GM12891 (cell line): ENCODE data around the gene RNU2-63P.
"Not testable (repeated sequence)": the region's sequence is repeated elsewhere in the genome, so short reads cannot be mapped to it uniquely, and the experiment has no call there.

Experiments
- DNase-seq: peaks from one replicate; pipeline ENCODE4 v3.0.0; 2011; ENCODE audit warnings: low spot score; ENCODE audit not compliant: insufficient read length
- FAIRE-seq: peaks from 2 replicates; lab custom pipeline; 2011; peaks lifted over from hg19 to GRCh38; lab: Jason Lieb, UNC
- PAX5 ChIP-seq: IDR thresholded peaks from 2 replicates; pipeline ENCODE4 v1.6.1; 2011; ENCODE audit warnings: low read length, moderate library complexity, mild to moderate bottlenecking; ENCODE audit not compliant: insufficient read depth, severe bottlenecking
- POLR2A ChIP-seq: IDR thresholded peaks from 2 replicates; pipeline ENCODE4 v1.6.1; 2011; ENCODE audit warnings: low read depth, low read length, control low read depth
- POLR2AphosphoS5 ChIP-seq: IDR thresholded peaks from 2 replicates; pipeline ENCODE4 v1.6.1; 2011; ENCODE audit warnings: low read depth, low read length, control low read depth
- POU2F2 ChIP-seq: IDR thresholded peaks from 2 replicates; pipeline ENCODE4 v1.6.1; 2011; ENCODE audit warnings: low read depth, mild to moderate bottlenecking, control low read depth, low read length, moderate library complexity
- SPI1 ChIP-seq: IDR thresholded peaks from 2 replicates; pipeline ENCODE4 v1.6.1; 2011; ENCODE audit warnings: low read depth, low read length, control low read depth
- TAF1 ChIP-seq: IDR thresholded peaks from 2 replicates; pipeline ENCODE4 v1.6.1; 2011; ENCODE audit warnings: low read depth, low read length, control low read depth

Gene RNU2-63P

DNA sequence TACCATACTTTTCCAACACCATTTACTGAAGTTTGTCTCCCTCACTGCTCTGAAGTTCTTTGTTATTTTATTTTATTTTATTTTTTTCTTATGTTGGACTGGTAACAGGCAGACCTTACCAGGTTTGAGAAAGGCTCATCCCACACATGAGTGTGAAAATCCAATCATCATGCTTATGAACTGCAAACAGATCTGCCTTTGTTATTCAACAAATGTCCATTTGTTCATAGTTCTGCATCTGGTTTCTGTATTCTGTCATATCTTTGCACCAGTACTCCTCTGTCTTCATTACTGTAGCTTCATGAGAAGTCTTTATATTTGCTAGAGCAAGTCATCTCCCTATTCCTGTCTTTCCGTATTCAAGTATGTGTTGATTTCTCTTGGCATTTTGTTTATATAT lies 5.3 kb downstream of the RNU2-63P start:
- TF ChIP-seq POLR2AphosphoS5 (no peak), POU2F2 (no peak), POLR2A (no peak), PAX5 (no peak), TAF1 (no peak), SPI1 (no peak)
- DNase-seq (no peak), FAIRE-seq (no peak)

GRCh38 chr2:88010136-88010535 lies 6.2 kb downstream of the RNU2-63P start:
- FAIRE-seq (no peak), DNase-seq (no peak)
- TF ChIP-seq POLR2A: no peak
- TF ChIP-seq PAX5: no peak
- TF ChIP-seq SPI1: no peak
- TF ChIP-seq TAF1: no peak
- no peak for TF ChIP-seq POLR2AphosphoS5
- TF ChIP-seq POU2F2: no peak

DNA sequence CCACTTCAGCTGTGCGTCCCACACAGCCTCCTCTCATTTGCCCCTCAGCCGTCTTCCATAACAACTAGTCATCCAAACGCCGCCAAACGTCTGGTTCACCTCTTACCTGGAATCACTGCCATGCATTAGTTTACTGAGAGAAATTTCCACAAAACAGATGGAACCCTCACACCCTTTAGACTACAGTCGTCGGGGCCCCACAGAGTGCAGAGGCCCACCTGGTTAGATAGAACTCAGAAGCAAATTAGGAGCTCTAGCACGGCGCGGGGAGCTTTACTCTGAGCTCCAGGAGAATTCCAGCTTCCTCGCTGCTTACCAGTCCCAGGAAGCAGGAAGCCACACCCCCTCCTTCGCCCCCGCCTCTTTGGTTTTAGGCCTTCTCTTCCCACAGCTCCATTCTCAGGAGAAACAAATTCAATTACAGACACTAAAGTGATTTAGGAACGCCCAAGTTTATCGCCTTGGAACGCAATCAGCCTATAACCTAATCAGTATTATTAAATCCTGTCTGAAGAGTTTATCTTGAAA lies 9.4 kb downstream of the RNU2-63P start:
- TF ChIP-seq POU2F2 (no peak), SPI1 (no peak), POLR2A (no peak), PAX5 (no peak), TAF1 (no peak), POLR2AphosphoS5 (no peak)
- FAIRE-seq (no peak), DNase-seq (no peak)

DNA sequence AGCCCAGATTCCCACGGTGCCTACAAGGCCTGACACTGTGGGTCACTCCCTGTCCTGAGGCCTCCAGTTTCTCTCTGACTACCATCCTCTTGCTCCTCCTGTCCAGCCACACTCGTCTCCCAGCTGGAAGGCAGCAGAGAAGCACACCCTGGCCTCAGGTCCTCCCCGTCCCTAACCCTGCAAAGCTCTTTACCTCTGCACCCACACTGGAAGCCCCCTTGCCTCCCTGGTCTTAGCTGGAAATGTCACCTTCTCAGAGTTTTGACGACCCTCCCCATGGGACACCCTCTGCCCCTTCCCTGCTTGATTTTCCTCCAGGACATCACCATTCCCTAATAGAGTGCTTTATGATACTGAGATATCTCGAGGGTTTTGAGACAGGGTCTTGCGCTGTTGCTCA lies 10.6 kb downstream of the RNU2-63P start:
- no peak for DNase-seq
- TF ChIP-seq TAF1: no peak
- TF ChIP-seq POLR2AphosphoS5: no peak
- TF ChIP-seq SPI1: no peak
- no peak for FAIRE-seq

DNA sequence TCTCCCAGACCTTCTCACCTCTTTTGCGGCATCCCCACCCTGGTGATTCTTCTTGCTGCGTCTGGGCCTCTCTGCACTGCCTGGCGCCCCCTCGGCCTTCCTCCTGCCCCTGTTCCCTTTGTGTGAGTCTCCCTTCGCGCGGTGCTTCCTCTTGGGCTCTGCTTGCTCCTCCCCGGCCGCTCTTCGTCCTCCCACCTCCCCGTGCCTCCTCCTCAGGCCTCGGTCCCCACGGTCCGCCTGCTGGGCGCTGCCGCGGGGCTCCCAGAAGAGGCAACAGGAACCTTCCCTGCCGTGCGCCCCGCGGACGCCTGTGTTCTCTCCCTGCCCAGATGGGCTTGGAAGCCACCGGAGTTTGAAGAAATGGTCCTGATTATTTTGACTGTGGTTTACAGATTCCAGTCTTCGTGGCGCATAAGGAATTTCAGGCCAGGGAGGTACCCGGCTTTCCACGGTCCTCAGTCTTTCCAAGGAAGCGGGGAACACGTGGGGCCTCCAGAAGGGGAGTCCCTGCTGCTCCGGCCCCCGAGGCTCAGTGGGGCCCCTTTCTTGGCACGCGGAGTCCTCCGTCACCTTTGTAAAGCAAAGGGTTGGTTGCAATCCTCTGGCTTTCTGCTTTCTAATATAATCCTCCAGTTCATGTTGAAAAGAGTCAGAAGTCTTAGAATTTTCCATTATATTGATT lies 13.1 kb downstream of the RNU2-63P start:
- no peak for DNase-seq
- FAIRE-seq: no peak
- TF ChIP-seq POLR2AphosphoS5 (no peak), POLR2A (no peak), POU2F2 (no peak), PAX5 (no peak), TAF1 (no peak), SPI1 (no peak)

- TF ChIP-seq SPI1 (no peak), POLR2AphosphoS5 (no peak), POLR2A (no peak), POU2F2 (no peak)
- no peak for DNase-seq
- FAIRE-seq: no peak
Measured at GRCh38 chr2:88002359-88002707, 14.0 kb downstream of the RNU2-63P start.

- not testable (repeated sequence) for DNase-seq, FAIRE-seq
Measured at GRCh38 chr2:88000474-88000873, 15.9 kb downstream of the RNU2-63P start.

DNA sequence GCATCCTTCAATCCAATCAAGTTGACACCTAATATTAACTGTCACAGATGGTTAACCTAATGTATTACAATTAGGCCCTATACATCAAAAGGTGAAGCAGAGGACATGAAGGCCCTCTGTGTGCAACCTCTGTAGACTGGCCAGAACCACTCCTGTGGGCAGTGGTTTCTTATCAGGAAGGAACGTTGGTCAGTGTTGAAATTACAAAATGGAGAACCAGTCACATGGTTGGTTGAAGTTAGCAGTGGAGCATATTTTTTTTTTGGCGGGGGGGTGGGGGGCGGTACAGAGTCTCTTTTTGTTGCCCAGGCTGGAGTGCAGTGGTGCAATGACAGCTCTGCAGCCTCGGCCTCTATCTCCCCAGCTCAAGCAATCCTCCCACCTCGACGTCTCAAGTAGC lies 19.8 kb downstream of the RNU2-63P start:
- TF ChIP-seq TAF1 (no peak), SPI1 (no peak), POLR2A (no peak), POU2F2 (no peak), POLR2AphosphoS5 (no peak), PAX5 (no peak)
- DNase-seq: no peak
- no peak for FAIRE-seq

- DNase-seq (no peak), FAIRE-seq (no peak)
- TF ChIP-seq TAF1: no peak
- no peak for TF ChIP-seq POU2F2
- TF ChIP-seq POLR2A: no peak
- TF ChIP-seq POLR2AphosphoS5: no peak
- TF ChIP-seq SPI1: no peak
- TF ChIP-seq PAX5: no peak
Measured at GRCh38 chr2:87995756-87996155, 20.6 kb downstream of the RNU2-63P start.

DNA sequence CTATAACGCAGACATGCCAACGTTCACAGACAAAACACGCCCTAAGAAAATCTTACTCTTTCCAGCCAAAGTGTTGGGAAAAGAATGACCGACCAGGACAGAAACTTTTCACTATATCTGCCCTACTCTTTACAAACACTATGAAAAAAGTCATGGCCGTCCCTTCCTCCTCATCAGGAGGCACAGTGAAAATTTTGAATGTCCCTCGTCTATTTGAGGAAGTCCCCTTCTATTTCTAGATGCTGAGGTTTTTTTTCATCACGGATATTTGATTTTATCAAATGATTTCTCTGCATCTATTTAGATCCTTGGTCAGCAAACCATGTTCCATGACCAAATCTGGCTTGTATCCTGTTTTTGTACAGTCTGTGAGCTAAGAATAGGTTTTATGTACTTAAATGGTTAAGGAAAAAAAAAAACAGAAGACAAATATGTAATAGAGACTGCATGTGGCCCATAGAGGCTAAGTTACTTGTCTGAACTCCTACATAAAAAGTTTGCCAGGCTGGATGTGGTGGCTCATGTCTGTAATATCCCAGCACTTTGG lies 22.0 kb downstream of the RNU2-63P start:
- FAIRE-seq: not testable (repeated sequence)

GRCh38 chr2:87992569-87992968 lies 23.8 kb downstream of the RNU2-63P start:
- DNase-seq, FAIRE-seq: not testable (repeated sequence)

More for the DNA sequence above, 22.0 kb downstream of the RNU2-63P start:
- not testable (repeated sequence) for DNase-seq

DNA sequence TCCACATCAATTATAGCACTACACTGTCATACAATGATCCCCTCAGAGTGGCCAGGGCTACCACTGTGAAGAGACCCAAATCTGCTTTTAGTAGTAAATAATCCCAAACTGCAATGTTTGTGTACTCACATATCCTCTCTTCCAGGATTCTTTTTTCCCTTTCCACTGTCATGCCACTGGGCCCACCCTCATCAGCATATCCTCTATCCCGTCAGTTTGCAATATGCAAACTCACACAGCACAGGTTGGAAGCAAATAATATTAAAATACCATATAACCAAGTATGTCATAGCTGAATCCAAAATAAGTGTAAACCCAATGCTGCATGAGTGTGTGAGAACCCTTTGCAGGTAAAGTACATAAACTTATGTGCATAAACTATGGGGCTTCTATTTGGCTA lies 28.9 kb downstream of the RNU2-63P start:
- DNase-seq, FAIRE-seq: not testable (repeated sequence)

DNA sequence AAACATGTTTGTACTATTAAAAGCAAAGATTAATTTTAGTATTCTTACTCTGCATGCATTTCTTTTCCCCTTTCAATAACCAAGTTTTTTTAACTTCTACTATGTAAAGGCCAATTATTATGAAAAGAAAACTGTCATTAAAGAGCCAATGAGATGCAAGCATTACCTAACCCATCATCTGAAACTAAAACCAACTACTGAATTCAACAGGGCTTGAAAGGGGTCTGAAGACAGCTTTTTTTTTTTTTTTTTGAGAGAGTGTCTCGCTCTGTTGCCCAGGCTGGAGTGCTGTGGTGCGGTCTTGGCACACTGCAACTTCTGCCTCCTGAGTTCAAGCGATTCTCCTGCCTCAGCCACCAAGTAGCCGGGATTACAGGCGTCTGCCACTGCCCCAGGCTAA lies 30.4 kb downstream of the RNU2-63P start:
- FAIRE-seq, DNase-seq: not testable (repeated sequence)

DNA sequence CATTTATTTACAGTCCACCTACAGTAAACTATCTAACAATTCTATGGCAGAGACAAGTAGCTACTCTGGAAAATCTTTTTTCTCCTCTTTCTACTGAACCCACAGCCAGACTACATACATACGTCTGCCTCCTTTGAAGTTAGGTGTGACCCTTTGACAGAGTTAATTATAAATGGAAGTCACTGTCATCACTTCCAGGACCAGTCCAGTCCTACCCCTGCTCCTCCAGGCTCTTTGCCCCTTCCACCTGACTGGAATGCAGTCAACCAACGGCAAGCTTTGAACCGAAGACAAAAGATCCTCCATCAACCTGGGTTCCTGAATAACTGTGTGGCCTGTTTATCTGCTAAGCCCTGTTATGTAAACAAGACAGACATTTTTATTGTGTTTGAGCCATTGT lies 35.2 kb downstream of the RNU2-63P start:
- DNase-seq, FAIRE-seq: not testable (repeated sequence)

DNA sequence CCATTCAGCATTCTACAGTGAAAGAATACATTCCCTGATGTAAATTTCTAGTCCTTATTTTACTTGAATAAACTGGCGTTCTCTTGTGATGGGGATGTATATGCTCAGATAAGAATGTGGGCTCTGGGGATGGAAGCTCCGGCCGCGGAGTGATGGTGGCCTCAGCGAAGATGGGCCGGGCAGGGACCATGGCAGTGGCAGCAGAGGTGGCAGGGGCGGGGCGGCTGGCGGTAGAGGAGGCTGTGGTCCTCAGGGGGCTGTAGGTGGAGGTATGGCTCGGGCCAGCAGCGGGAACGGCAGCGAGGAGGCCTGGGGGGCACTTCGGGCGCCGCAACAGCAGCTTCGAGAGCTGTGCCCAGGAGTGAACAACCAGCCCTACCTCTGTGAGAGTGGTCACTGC lies 44.0 kb downstream of the RNU2-63P start:
- not testable (repeated sequence) for FAIRE-seq, DNase-seq
